OCI-LY1 (cell line): ENCODE measurements around the gene FBRSL1.

ENCODE experiments used
- EZH2 ChIP-seq: fragments of 200-600 bp; sonication (generic), shearing (Covaris generic); IDR thresholded peaks from 2 replicates; pipeline ENCODE4 v1.8.0; 2017; ENCODE audit warnings: borderline replicate concordance, mixed run types, mild to moderate bottlenecking, antibody characterized with exemption, low read length, moderate library complexity, mixed read lengths
- TF ChIP-seq, protein P1 (sequence below): fragments of 200-600 bp; sonication (generic), shearing (Covaris generic); IDR thresholded peaks from 2 replicates; pipeline ENCODE4 v1.5.1; 2017; ENCODE audit warnings: mild to moderate bottlenecking, antibody characterized with exemption, low read length, moderate library complexity, mixed read lengths

DNA sequence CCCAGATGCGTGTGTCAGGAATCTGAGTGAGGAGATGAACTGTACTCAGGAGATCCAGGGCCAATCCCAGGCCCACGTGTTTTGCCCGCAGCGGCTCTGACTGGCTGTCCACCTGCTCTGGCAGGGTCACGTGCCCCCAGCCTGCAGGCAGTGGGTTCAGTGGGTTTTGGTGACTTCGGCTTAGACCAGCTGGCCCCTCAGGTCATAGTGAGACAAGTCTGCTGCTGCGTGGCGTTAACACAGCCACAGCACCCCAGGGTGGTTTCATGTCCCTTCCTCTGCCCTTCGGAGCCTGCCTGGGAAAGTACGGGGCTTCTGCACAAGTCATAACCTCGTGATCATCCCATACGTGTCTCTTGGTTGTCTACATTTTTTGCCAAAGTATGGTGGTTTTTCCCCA is 2.6 kb downstream of the FBRSL1 start:
- TF ChIP-seq, protein P1, sequence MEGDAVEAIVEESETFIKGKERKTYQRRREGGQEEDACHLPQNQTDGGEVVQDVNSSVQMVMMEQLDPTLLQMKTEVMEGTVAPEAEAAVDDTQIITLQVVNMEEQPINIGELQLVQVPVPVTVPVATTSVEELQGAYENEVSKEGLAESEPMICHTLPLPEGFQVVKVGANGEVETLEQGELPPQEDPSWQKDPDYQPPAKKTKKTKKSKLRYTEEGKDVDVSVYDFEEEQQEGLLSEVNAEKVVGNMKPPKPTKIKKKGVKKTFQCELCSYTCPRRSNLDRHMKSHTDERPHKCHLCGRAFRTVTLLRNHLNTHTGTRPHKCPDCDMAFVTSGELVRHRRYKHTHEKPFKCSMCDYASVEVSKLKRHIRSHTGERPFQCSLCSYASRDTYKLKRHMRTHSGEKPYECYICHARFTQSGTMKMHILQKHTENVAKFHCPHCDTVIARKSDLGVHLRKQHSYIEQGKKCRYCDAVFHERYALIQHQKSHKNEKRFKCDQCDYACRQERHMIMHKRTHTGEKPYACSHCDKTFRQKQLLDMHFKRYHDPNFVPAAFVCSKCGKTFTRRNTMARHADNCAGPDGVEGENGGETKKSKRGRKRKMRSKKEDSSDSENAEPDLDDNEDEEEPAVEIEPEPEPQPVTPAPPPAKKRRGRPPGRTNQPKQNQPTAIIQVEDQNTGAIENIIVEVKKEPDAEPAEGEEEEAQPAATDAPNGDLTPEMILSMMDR = no peak
- TF ChIP-seq EZH2 = no peak
